ENCODE results near the gene HMOX1.

DNA sequence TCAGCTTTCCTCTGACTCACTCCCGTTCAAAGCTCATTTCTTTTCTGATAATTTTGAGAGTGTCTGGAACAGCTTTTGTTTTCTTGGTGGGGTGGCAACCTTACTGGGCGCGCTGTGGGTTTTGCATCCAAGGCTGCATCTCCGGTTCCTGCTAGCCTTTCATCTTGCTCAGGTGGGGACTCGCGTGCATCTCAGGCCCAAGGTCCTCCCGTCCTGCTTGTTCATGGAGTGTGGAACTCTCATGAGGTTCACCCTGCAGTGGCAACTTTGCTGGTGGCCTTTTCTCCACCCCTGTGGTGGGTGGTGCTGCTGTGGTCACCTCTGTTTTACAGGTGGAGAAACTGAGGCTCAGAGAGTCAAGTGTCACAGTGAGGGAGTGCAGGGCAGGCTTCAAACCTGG lies 44.6 kb downstream of the HMOX1 start:
- TF ChIP-seq, protein P1, sequence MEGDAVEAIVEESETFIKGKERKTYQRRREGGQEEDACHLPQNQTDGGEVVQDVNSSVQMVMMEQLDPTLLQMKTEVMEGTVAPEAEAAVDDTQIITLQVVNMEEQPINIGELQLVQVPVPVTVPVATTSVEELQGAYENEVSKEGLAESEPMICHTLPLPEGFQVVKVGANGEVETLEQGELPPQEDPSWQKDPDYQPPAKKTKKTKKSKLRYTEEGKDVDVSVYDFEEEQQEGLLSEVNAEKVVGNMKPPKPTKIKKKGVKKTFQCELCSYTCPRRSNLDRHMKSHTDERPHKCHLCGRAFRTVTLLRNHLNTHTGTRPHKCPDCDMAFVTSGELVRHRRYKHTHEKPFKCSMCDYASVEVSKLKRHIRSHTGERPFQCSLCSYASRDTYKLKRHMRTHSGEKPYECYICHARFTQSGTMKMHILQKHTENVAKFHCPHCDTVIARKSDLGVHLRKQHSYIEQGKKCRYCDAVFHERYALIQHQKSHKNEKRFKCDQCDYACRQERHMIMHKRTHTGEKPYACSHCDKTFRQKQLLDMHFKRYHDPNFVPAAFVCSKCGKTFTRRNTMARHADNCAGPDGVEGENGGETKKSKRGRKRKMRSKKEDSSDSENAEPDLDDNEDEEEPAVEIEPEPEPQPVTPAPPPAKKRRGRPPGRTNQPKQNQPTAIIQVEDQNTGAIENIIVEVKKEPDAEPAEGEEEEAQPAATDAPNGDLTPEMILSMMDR (IDR thresholded peaks at IDR 0.05 in 8 of 11, conservative IDR thresholded peaks at IDR 0.05 in 3 of 11): no peak
- no peak for TF ChIP-seq POLR2A (IDR thresholded peaks at IDR 0.05)

All from spleen (tissue), 7 donors.